ENCODE measurements around the gene RPRD1B. TPM values are rescaled to one million over a fixed set of nuclear protein-coding genes. Genes with fewer than 3 reads are reported as not detected.

The RPRD1B gene
- total RNA-seq, 3 donors from 2014 or later = 21.4 to 33.8 (median 31.3) TPM

GRCh38 chr20:38138086-38138778, 104.7 kb downstream of the RPRD1B start:
- no peak overlapping the region for H3K27ac ChIP-seq
- H3K4me1 ChIP-seq = no peaks in the 10 kb centered on the region

GRCh38 chr20:38139156-38139912, 105.8 kb downstream of the RPRD1B start:
- Histone ChIP-seq H3K27me3 (no peaks in the 10 kb centered on the region), H3K4me1 (no peaks in the 10 kb centered on the region), H3K4me3 (no peak overlapping the region), H3K9me3 (no peaks in the 10 kb centered on the region), H3K27ac (no peak overlapping the region), H3K36me3 (no peaks in the 10 kb centered on the region)
- intact Hi-C loops (cut with DNase I; ENCODE audit: low total_unique reads) = no loop called here
- TF ChIP-seq POLR2A (IDR thresholded peaks at IDR 0.05) (no peak), POLR2AphosphoS5 (IDR thresholded peaks at IDR 0.05) (no peak), CTCF (IDR thresholded peaks at IDR 0.05) (no peak)
- DNase-seq (ENCODE audit: low spot score in 2 of 2) = no peak

More at GRCh38 chr20:38138086-38138778, 104.7 kb downstream of the RPRD1B start:
- Histone ChIP-seq H3K9me3 (no peaks in the 10 kb centered on the region), H3K4me3 (no peak overlapping the region), H3K27me3 (no peaks in the 10 kb centered on the region), H3K36me3 (no peaks in the 10 kb centered on the region)
- no peak for DNase-seq (ENCODE audit: low spot score in 2 of 2)
- no peak for TF ChIP-seq POLR2A (IDR thresholded peaks at IDR 0.05)
- TF ChIP-seq CTCF (IDR thresholded peaks at IDR 0.05) = no peak
- TF ChIP-seq POLR2AphosphoS5 (IDR thresholded peaks at IDR 0.05) = no peak
- intact Hi-C loops (cut with DNase I; ENCODE audit: low total_unique reads) = no loop called here

GRCh38 chr20:38139977-38140753, 106.6 kb downstream of the RPRD1B start:
- TF ChIP-seq POLR2A (IDR thresholded peaks at IDR 0.05) (no peak), CTCF (IDR thresholded peaks at IDR 0.05) (no peak), POLR2AphosphoS5 (IDR thresholded peaks at IDR 0.05) (no peak)
- Histone ChIP-seq H3K4me1 (no peaks in the 10 kb centered on the region), H3K9me3 (no peaks in the 10 kb centered on the region), H3K27ac (no peak overlapping the region), H3K36me3 (no peaks in the 10 kb centered on the region), H3K4me3 (no peak overlapping the region), H3K27me3 (no peaks in the 10 kb centered on the region)
- DNase-seq (ENCODE audit: low spot score in 2 of 2) = no peak
- intact Hi-C loops (cut with DNase I; ENCODE audit: low total_unique reads) = no loop called here

- Histone ChIP-seq H3K4me3 (no peak overlapping the region), H3K36me3 (no peaks in the 10 kb centered on the region), H3K4me1 (no peaks in the 10 kb centered on the region), H3K9me3 (no peaks in the 10 kb centered on the region), H3K27ac (no peak overlapping the region), H3K27me3 (no peaks in the 10 kb centered on the region)
- intact Hi-C loops (cut with DNase I; ENCODE audit: low total_unique reads) = loop anchor here (1.0 kb wide), 1 partner anchor 22 kb away; no protein-coding TSS in a partner anchor
- TF ChIP-seq POLR2A (IDR thresholded peaks at IDR 0.05) (no peak), POLR2AphosphoS5 (IDR thresholded peaks at IDR 0.05) (no peak), CTCF (IDR thresholded peaks at IDR 0.05) (no peak)
- DNase-seq (ENCODE audit: low spot score in 2 of 2) = no peak
These were observed 107.8 kb downstream of the RPRD1B start for GRCh38 chr20:38141204-38141888.

Other genes starting within 250 kb of the RPRD1B start
- under 1 TPM; 0.33 to 0.48 (median 0.44) TPM for gene VSTM2L, start 130.6 kb upstream of the RPRD1B start, total RNA-seq
- gene TTI1, start 290 bp upstream of the RPRD1B start, total RNA-seq = 10 to 100 TPM; 10.2 to 20.2 (median 16.7) TPM
- gene TGM2, start 131.5 kb downstream of the RPRD1B start, total RNA-seq = 10 to 100 TPM; 10.7 to 44.9 (median 15.2) TPM
- 1 to 10 TPM; 2.1 to 5.1 (median 4.3) TPM for gene KIAA1755, start 227.0 kb downstream of the RPRD1B start, total RNA-seq